GM12872 (cell line): Measurements from ENCODE around the gene COG2.

Source experiments
- CTCF ChIP-seq: IDR thresholded peaks from 3 replicates; pipeline ENCODE4 v1.5.1; 2011; ENCODE audit warnings: low read depth, mild to moderate bottlenecking, low read length, moderate library complexity; ENCODE audit not compliant: insufficient read depth

COG2 gene

GRCh38 chr1:230620649-230621323 is 21.5 kb upstream of the COG2 start:
- TF ChIP-seq CTCF, result no peak

- no peak for TF ChIP-seq CTCF
Observed at GRCh38 chr1:230621324-230622030, 20.8 kb upstream of the COG2 start.

- TF ChIP-seq CTCF, result no peak
Observed at GRCh38 chr1:230622151-230622550, 20.1 kb upstream of the COG2 start.

- no peak for TF ChIP-seq CTCF
Observed at GRCh38 chr1:230624097-230624713, 18.1 kb upstream of the COG2 start.

GRCh38 chr1:230626232-230626631 is 16.0 kb upstream of the COG2 start:
- no peak for TF ChIP-seq CTCF

- no peak for TF ChIP-seq CTCF
Observed at GRCh38 chr1:230627767-230628166, 14.5 kb upstream of the COG2 start.

- no peak for TF ChIP-seq CTCF
Observed at GRCh38 chr1:230629511-230629910, 12.8 kb upstream of the COG2 start.
